ENCODE data around the gene BORCS6. TPM values are rescaled to one million over a fixed set of nuclear protein-coding genes. Genes with fewer than 3 reads are reported as not detected.
A peak's percentile ranks its signal among the peaks of the same experiment; 100 is the strongest.

The BORCS6 gene
- total and polyA plus RNA-seq, 9 of the 15 experiments (the other 6 are each of a cell fraction or from before 2014, with no cell fraction given), result 0.01 to 7.4 (median 2.3) TPM

GRCh38 chr17:8138672-8139371 is 51.2 kb downstream of the BORCS6 start (continued):
- TF ChIP-seq CEBPG (CRISPR knock-in tag; IDR thresholded peaks at IDR 0.05) (no peak), CEBPG (tag; conservative IDR thresholded peaks at IDR 0.05 in 1 of 2, IDR thresholded peaks at IDR 0.05 in 1 of 2) (no peak), LARP7 (IDR thresholded peaks at IDR 0.05) (no peak), ARID4B (CRISPR knock-in tag; IDR thresholded peaks at IDR 0.05) (peak; percentile 57), TGIF2 (CRISPR knock-in tag; IDR thresholded peaks at IDR 0.05) (no peak), TEAD2 (tag; IDR thresholded peaks at IDR 0.05) (no peak), SMC3 (conservative IDR thresholded peaks at IDR 0.05; ENCODE audit: insufficient read depth, low read depth, low read length) (peak; percentile 67), SAP30 (IDR thresholded peaks at IDR 0.05; ENCODE audit: borderline replicate concordance, insufficient read depth, low read depth, low read length, poor library complexity, severe bottlenecking) (no peak), XRCC3 (IDR thresholded peaks at IDR 0.05) (no peak), CHD4 (IDR thresholded peaks at IDR 0.05; ENCODE audit: insufficient read depth, insufficient replicate concordance, low read depth, low read length, poor library complexity, severe bottlenecking) (no peak), SPI1 (IDR thresholded peaks at IDR 0.05; ENCODE audit: borderline replicate concordance, low read depth, low read length) (no peak), ZNF77 (CRISPR knock-in tag; IDR thresholded peaks at IDR 0.05) (no peak), RFX7 (CRISPR knock-in tag; IDR thresholded peaks at IDR 0.05) (no peak), GTF2E2 (tag; IDR thresholded peaks at IDR 0.05) (no peak), PCBP2 (IDR thresholded peaks at IDR 0.05; ENCODE audit: low read depth, low read length, poor library complexity, severe bottlenecking) (no peak), NR1H2 (CRISPR knock-in tag; IDR thresholded peaks at IDR 0.05) (no peak), JUND (IDR thresholded peaks at IDR 0.05; ENCODE audit: borderline replicate concordance, low read depth, low read length) (peak; percentile 56; the same call in 1 of the 2 replicates), JUND (tag; IDR thresholded peaks at IDR 0.05; ENCODE audit: borderline replicate concordance, low read depth, low read length) (no peak; the same call in 2 of the 3 replicates), ELK3 (CRISPR knock-in tag; IDR thresholded peaks at IDR 0.05) (no peak), KLF16 (IDR thresholded peaks at IDR 0.05) (peak; percentile 98), ILK (tag; IDR thresholded peaks at IDR 0.05; ENCODE audit: borderline replicate concordance, low read depth) (no peak), HOMEZ (CRISPR knock-in tag; IDR thresholded peaks at IDR 0.05) (no peak)
